Measurements from ENCODE around the gene INPP5A.

Gene INPP5A

GRCh38 chr10:132714986-132715775, 177.6 kb downstream of the INPP5A start:
- Histone ChIP-seq H3K9me3 (ENCODE audit: control insufficient read depth in 1 of 2, low read length in 2 of 2) (no peaks in the 10 kb centered on the region), H3K27ac (ENCODE audit: low read depth, low read length) (no peak overlapping the region), H3K27me3 (ENCODE audit: control insufficient read depth in 1 of 2, insufficient read depth in 2 of 2, low read length in 2 of 2) (no peaks in the 10 kb centered on the region), H3K4me3 (ENCODE audit: low read depth in 1 of 2, low read length in 2 of 2) (no peak overlapping the region), H3K4me1 (ENCODE audit: control insufficient read depth in 1 of 2, insufficient read depth in 2 of 2, low read length in 2 of 2) (no peaks in the 10 kb centered on the region), H3K36me3 (ENCODE audit: control insufficient read depth in 1 of 2, insufficient read depth in 2 of 2, low read length in 2 of 2) (peaks cover 9 to 50% of the 10 kb centered on the region in 2 donors), H3K9ac (ENCODE audit: low read depth in 1 of 2, low read length in 2 of 2) (no peak overlapping the region)

- Histone ChIP-seq H3K4me3 (ENCODE audit: low read depth in 1 of 2, low read length in 2 of 2) (no peak overlapping the region), H3K27me3 (ENCODE audit: control insufficient read depth in 1 of 2, insufficient read depth in 2 of 2, low read length in 2 of 2) (no peaks in the 10 kb centered on the region), H3K9ac (ENCODE audit: low read depth in 1 of 2, low read length in 2 of 2) (no peak overlapping the region), H3K9me3 (ENCODE audit: control insufficient read depth in 1 of 2, low read length in 2 of 2) (no peaks in the 10 kb centered on the region), H3K4me1 (ENCODE audit: control insufficient read depth in 1 of 2, insufficient read depth in 2 of 2, low read length in 2 of 2) (no peaks in the 10 kb centered on the region), H3K36me3 (ENCODE audit: control insufficient read depth in 1 of 2, insufficient read depth in 2 of 2, low read length in 2 of 2) (peaks cover 9 to 42% of the 10 kb centered on the region in 2 donors), H3K27ac (ENCODE audit: low read depth, low read length) (no peak overlapping the region)
These were observed 178.4 kb downstream of the INPP5A start for GRCh38 chr10:132715776-132716680.

- peaks cover 9 to 35% of the 10 kb centered on the region in 2 donors for H3K36me3 ChIP-seq (ENCODE audit: control insufficient read depth in 1 of 2, insufficient read depth in 2 of 2, low read length in 2 of 2)
- no peaks in the 10 kb centered on the region for H3K4me1 ChIP-seq (ENCODE audit: control insufficient read depth in 1 of 2, insufficient read depth in 2 of 2, low read length in 2 of 2)
- H3K27me3 ChIP-seq (ENCODE audit: control insufficient read depth in 1 of 2, insufficient read depth in 2 of 2, low read length in 2 of 2), result no peaks in the 10 kb centered on the region
- H3K9me3 ChIP-seq (ENCODE audit: control insufficient read depth in 1 of 2, low read length in 2 of 2), result no peaks in the 10 kb centered on the region
- no peak overlapping the region for H3K27ac ChIP-seq (ENCODE audit: low read depth, low read length)
- H3K4me3 ChIP-seq (ENCODE audit: low read depth in 1 of 2, low read length in 2 of 2), result no peak overlapping the region
- no peak overlapping the region for H3K9ac ChIP-seq (ENCODE audit: low read depth in 1 of 2, low read length in 2 of 2)
These were observed 179.3 kb downstream of the INPP5A start for GRCh38 chr10:132716691-132717490.

- H3K27me3 ChIP-seq (ENCODE audit: control insufficient read depth in 1 of 2, insufficient read depth in 2 of 2, low read length in 2 of 2), result no peaks in the 10 kb centered on the region
- no peaks in the 10 kb centered on the region for H3K9me3 ChIP-seq (ENCODE audit: control insufficient read depth in 1 of 2, low read length in 2 of 2)
- H3K4me3 ChIP-seq (ENCODE audit: low read depth in 1 of 2, low read length in 2 of 2), result no peak overlapping the region
- H3K27ac ChIP-seq (ENCODE audit: low read depth, low read length), result no peak overlapping the region
- no peaks in the 10 kb centered on the region for H3K4me1 ChIP-seq (ENCODE audit: control insufficient read depth in 1 of 2, insufficient read depth in 2 of 2, low read length in 2 of 2)
- peaks cover 7 to 18% of the 10 kb centered on the region in 2 donors for H3K36me3 ChIP-seq (ENCODE audit: control insufficient read depth in 1 of 2, insufficient read depth in 2 of 2, low read length in 2 of 2)
- H3K9ac ChIP-seq (ENCODE audit: low read depth in 1 of 2, low read length in 2 of 2), result no peak overlapping the region
These were observed 184.1 kb downstream of the INPP5A start for GRCh38 chr10:132721725-132722124.

GRCh38 chr10:132722394-132723329, 185.1 kb downstream of the INPP5A start:
- no peak overlapping the region for H3K9ac ChIP-seq (ENCODE audit: low read depth in 1 of 2, low read length in 2 of 2)
- H3K9me3 ChIP-seq (ENCODE audit: control insufficient read depth in 1 of 2, low read length in 2 of 2), result no peaks in the 10 kb centered on the region
- no peak overlapping the region for H3K4me3 ChIP-seq (ENCODE audit: low read depth in 1 of 2, low read length in 2 of 2)
- peaks cover 9 to 27% of the 10 kb centered on the region in 2 donors for H3K36me3 ChIP-seq (ENCODE audit: control insufficient read depth in 1 of 2, insufficient read depth in 2 of 2, low read length in 2 of 2)
- H3K27ac ChIP-seq (ENCODE audit: low read depth, low read length), result no peak overlapping the region
- no peaks in the 10 kb centered on the region for H3K4me1 ChIP-seq (ENCODE audit: control insufficient read depth in 1 of 2, insufficient read depth in 2 of 2, low read length in 2 of 2)
- H3K27me3 ChIP-seq (ENCODE audit: control insufficient read depth in 1 of 2, insufficient read depth in 2 of 2, low read length in 2 of 2), result no peaks in the 10 kb centered on the region

GRCh38 chr10:132723330-132723970, 185.9 kb downstream of the INPP5A start:
- H3K27ac ChIP-seq (ENCODE audit: low read depth, low read length), result no peak overlapping the region
- peaks cover 14 to 33% of the 10 kb centered on the region in 2 donors for H3K36me3 ChIP-seq (ENCODE audit: control insufficient read depth in 1 of 2, insufficient read depth in 2 of 2, low read length in 2 of 2)
- H3K4me1 ChIP-seq (ENCODE audit: control insufficient read depth in 1 of 2, insufficient read depth in 2 of 2, low read length in 2 of 2), result no peaks in the 10 kb centered on the region

GRCh38 chr10:132724446-132724845, 186.9 kb downstream of the INPP5A start:
- Histone ChIP-seq H3K27me3 (ENCODE audit: control insufficient read depth in 1 of 2, insufficient read depth in 2 of 2, low read length in 2 of 2) (no peaks in the 10 kb centered on the region), H3K9ac (ENCODE audit: low read depth in 1 of 2, low read length in 2 of 2) (no peak overlapping the region), H3K4me1 (ENCODE audit: control insufficient read depth in 1 of 2, insufficient read depth in 2 of 2, low read length in 2 of 2) (no peaks in the 10 kb centered on the region), H3K9me3 (ENCODE audit: control insufficient read depth in 1 of 2, low read length in 2 of 2) (no peaks in the 10 kb centered on the region), H3K36me3 (ENCODE audit: control insufficient read depth in 1 of 2, insufficient read depth in 2 of 2, low read length in 2 of 2) (peaks cover 14 to 33% of the 10 kb centered on the region in 2 donors), H3K27ac (ENCODE audit: low read depth, low read length) (no peak overlapping the region), H3K4me3 (ENCODE audit: low read depth in 1 of 2, low read length in 2 of 2) (no peak overlapping the region)

More at GRCh38 chr10:132723330-132723970, 185.9 kb downstream of the INPP5A start:
- H3K9me3 ChIP-seq (ENCODE audit: control insufficient read depth in 1 of 2, low read length in 2 of 2), result no peaks in the 10 kb centered on the region
- no peaks in the 10 kb centered on the region for H3K27me3 ChIP-seq (ENCODE audit: control insufficient read depth in 1 of 2, insufficient read depth in 2 of 2, low read length in 2 of 2)
- H3K9ac ChIP-seq (ENCODE audit: low read depth in 1 of 2, low read length in 2 of 2), result no peak overlapping the region
- no peak overlapping the region for H3K4me3 ChIP-seq (ENCODE audit: low read depth in 1 of 2, low read length in 2 of 2)

GRCh38 chr10:132725202-132725601, 187.6 kb downstream of the INPP5A start:
- H3K4me1 ChIP-seq (ENCODE audit: control insufficient read depth in 1 of 2, insufficient read depth in 2 of 2, low read length in 2 of 2), result no peaks in the 10 kb centered on the region

GRCh38 chr10:132726194-132726593, 188.6 kb downstream of the INPP5A start:
- Histone ChIP-seq H3K9ac (ENCODE audit: low read depth in 1 of 2, low read length in 2 of 2) (no peak overlapping the region), H3K4me3 (ENCODE audit: low read depth in 1 of 2, low read length in 2 of 2) (no peak overlapping the region), H3K36me3 (ENCODE audit: control insufficient read depth in 1 of 2, insufficient read depth in 2 of 2, low read length in 2 of 2) (peaks cover 14 to 33% of the 10 kb centered on the region in 2 donors), H3K4me1 (ENCODE audit: control insufficient read depth in 1 of 2, insufficient read depth in 2 of 2, low read length in 2 of 2) (no peaks in the 10 kb centered on the region), H3K27me3 (ENCODE audit: control insufficient read depth in 1 of 2, insufficient read depth in 2 of 2, low read length in 2 of 2) (no peaks in the 10 kb centered on the region), H3K9me3 (ENCODE audit: control insufficient read depth in 1 of 2, low read length in 2 of 2) (no peaks in the 10 kb centered on the region), H3K27ac (ENCODE audit: low read depth, low read length) (no peak overlapping the region)

More at GRCh38 chr10:132725202-132725601, 187.6 kb downstream of the INPP5A start:
- H3K36me3 ChIP-seq (ENCODE audit: control insufficient read depth in 1 of 2, insufficient read depth in 2 of 2, low read length in 2 of 2), result peaks cover 14 to 33% of the 10 kb centered on the region in 2 donors
- H3K27ac ChIP-seq (ENCODE audit: low read depth, low read length), result no peak overlapping the region
- H3K9ac ChIP-seq (ENCODE audit: low read depth in 1 of 2, low read length in 2 of 2), result no peak overlapping the region
- no peak overlapping the region for H3K4me3 ChIP-seq (ENCODE audit: low read depth in 1 of 2, low read length in 2 of 2)
- no peaks in the 10 kb centered on the region for H3K27me3 ChIP-seq (ENCODE audit: control insufficient read depth in 1 of 2, insufficient read depth in 2 of 2, low read length in 2 of 2)
- H3K9me3 ChIP-seq (ENCODE audit: control insufficient read depth in 1 of 2, low read length in 2 of 2), result no peaks in the 10 kb centered on the region

Data from duodenal mucosa (tissue), 2 donors.